GM12873 (cell line): ENCODE measurements around the gene SYNDIG1.

Experiments used
- TF ChIP-seq, protein P1 (sequence below): IDR thresholded peaks from 2 replicates; pipeline ENCODE4 v1.5.1; 2012; ENCODE audit warnings: low read depth, mild to moderate bottlenecking, moderate library complexity, low read length, control low read depth; ENCODE audit not compliant: insufficient read depth; ENCODE audit errors: missing control alignments

Gene SYNDIG1

GRCh38 chr20:24481173-24481572 is 11.7 kb downstream of the SYNDIG1 start:
- TF ChIP-seq, protein P1, sequence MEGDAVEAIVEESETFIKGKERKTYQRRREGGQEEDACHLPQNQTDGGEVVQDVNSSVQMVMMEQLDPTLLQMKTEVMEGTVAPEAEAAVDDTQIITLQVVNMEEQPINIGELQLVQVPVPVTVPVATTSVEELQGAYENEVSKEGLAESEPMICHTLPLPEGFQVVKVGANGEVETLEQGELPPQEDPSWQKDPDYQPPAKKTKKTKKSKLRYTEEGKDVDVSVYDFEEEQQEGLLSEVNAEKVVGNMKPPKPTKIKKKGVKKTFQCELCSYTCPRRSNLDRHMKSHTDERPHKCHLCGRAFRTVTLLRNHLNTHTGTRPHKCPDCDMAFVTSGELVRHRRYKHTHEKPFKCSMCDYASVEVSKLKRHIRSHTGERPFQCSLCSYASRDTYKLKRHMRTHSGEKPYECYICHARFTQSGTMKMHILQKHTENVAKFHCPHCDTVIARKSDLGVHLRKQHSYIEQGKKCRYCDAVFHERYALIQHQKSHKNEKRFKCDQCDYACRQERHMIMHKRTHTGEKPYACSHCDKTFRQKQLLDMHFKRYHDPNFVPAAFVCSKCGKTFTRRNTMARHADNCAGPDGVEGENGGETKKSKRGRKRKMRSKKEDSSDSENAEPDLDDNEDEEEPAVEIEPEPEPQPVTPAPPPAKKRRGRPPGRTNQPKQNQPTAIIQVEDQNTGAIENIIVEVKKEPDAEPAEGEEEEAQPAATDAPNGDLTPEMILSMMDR, result no peak

- TF ChIP-seq, protein P1, result no peak
Measured at GRCh38 chr20:24483435-24484080, 14.1 kb downstream of the SYNDIG1 start.

DNA sequence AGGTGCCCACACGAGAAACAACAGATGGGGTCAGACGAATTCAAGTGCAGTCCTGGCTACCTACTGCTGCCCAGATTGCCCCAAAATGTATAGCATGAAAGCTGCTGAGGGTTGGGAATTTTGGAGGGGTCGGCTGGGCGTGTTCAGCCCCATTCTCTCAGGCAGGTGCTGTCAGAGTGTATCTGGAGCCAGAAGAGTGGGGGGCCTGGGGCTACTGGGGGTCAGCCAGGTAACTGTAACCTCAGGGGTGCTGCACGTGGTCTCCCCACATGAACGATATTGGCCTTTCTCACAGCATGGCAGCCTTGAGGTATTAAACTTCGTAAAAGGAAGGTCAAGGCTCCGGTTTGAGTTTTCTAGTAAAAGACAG is 14.6 kb downstream of the SYNDIG1 start:
- TF ChIP-seq, protein P1, result no peak

DNA sequence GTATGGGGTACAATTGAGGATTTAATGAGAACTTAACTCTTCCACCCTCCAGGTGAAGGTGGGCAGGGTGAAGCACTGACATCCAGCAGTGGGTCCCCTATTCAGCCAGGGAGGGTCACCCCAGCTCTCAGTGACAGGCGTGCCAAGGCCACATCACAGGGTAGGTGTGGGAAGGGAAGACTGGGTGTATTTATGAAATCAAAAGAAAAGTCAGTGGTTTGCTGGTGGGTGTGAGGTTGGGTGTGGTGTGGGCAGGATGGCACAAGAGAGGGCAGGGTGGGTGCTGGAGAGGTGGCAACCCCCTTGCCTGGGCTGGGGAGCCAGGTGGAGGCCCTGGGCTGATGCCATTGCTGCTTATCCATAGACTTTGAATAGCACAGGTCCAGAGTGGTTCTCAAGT is 16.6 kb downstream of the SYNDIG1 start:
- TF ChIP-seq, protein P1, result no peak

- TF ChIP-seq, protein P1, result no peak
Measured at GRCh38 chr20:24487240-24487639, 17.8 kb downstream of the SYNDIG1 start.

- TF ChIP-seq, protein P1, result no peak
Measured at GRCh38 chr20:24487648-24488047, 18.2 kb downstream of the SYNDIG1 start.

DNA sequence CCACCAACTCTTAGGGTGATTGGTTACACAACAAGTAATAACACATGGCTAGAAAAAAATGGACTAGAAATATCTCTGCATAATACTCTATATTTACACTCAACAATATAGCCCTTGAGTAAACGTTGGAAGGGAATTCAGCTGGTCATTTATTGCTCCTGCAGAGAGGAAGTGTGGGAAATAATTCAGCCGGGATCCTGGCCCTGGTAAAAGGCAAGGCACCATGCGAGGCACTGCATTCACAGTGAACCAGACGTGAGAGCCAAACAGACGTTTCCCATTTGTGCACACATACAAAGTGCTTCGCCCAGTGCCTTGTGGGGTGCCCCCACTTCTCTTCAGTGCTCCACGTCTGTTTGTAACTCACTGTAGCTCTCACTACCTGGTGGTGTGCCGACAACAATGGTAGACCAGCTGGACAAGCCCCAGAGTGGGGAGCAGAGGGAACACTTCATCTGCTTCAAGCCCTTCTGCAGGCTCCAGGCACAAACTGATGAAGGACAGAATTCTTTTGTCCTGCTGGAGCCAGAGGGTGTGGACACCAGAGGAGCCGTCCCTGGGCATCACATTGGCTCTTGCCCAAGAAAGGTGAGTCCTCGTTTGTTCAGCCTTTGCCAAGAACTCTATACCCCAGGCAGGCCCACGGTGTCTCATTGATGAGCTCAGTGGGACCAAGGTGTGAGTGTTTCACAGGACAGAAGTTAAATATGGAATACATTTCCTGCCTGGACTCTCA is 18.8 kb downstream of the SYNDIG1 start:
- TF ChIP-seq, protein P1, result no peak
